ENCODE results near the gene FOXC2. TPM values are rescaled to one million over a fixed set of nuclear protein-coding genes. Genes with fewer than 3 reads are reported as not detected.

Gene FOXC2
- total RNA-seq, 2 experiments from 2014 or later, result not detected

DNA sequence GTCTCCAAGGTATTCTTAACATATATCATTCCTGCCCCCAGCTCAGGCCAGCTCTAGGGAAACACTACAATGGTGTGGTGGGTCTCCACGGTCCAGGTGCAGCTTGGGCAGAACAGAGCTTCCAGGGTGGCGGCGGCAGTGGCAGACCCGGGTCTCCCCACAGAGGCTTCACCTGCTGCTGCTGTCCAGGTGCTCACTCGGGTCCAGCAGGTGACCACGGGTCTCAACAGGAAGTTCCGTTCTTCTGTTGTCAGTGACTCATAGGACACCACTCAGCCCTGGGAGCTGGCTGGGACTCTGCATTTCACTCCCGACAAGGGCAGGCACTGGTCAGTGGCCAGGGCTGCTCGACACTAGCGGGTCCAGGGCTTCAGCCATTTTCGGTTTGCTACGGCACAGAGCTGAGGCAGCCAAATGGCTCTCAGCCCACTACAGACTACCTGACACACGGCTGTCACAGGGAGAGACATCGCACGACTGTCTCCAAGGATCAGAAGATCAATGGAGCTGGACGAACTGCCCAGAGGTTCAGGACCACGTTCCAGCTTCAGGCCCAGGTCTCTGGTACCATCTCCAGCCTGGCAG, 28.3 kb upstream of the FOXC2 start:
- intact Hi-C loops (cut with micrococcal nuclease), result no loop called here
- Mint-ChIP-seq H3K9me3 (no peaks in the 10 kb centered on the region), H3K27ac (no peak overlapping the region), H3K27me3 (no peaks in the 10 kb centered on the region), H3K36me3 (ENCODE audit: low read depth) (peaks cover 22% of the 10 kb centered on the region), H3K4me1 (ENCODE audit: low read depth) (no peaks in the 10 kb centered on the region), H3K4me3 (no peak overlapping the region)
- TF ChIP-seq, protein P1, sequence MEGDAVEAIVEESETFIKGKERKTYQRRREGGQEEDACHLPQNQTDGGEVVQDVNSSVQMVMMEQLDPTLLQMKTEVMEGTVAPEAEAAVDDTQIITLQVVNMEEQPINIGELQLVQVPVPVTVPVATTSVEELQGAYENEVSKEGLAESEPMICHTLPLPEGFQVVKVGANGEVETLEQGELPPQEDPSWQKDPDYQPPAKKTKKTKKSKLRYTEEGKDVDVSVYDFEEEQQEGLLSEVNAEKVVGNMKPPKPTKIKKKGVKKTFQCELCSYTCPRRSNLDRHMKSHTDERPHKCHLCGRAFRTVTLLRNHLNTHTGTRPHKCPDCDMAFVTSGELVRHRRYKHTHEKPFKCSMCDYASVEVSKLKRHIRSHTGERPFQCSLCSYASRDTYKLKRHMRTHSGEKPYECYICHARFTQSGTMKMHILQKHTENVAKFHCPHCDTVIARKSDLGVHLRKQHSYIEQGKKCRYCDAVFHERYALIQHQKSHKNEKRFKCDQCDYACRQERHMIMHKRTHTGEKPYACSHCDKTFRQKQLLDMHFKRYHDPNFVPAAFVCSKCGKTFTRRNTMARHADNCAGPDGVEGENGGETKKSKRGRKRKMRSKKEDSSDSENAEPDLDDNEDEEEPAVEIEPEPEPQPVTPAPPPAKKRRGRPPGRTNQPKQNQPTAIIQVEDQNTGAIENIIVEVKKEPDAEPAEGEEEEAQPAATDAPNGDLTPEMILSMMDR (IDR thresholded peaks at IDR 0.05), result no peak
- ATAC-seq (no peak), DNase-seq (no peak)
- ChIA-PET CTCF (no interaction called here), POLR2A (no interaction called here)

DNA sequence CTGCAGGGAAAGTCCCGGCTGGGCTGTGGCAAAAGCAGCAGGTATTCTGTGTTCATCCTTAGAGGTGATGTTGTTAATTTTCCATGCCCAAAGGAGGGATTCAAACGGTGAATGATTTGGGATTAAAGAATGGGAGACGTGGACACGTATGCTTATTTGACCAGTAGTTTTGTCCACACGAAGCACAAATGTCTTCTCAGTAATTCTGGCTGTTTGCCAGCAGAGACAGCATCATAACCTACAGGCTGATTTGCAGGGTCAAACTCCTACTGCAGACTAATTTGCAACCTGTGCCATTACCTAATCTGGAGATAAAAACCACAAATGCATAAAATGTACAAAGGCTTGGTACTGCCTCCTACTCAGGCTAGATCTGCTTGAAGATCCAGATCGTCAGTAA, 25.7 kb upstream of the FOXC2 start:
- CTCF ChIA-PET, result no interaction called here
- no peak for DNase-seq
- peaks cover 38% of the 10 kb centered on the region for H3K36me3 Mint-ChIP-seq (ENCODE audit: low read depth)
- H3K27me3 Mint-ChIP-seq, result no peaks in the 10 kb centered on the region
- no peak overlapping the region for H3K27ac Mint-ChIP-seq
- POLR2A ChIA-PET, result interaction anchor here (0.6 kb wide), 1 partner anchor 468 kb away, joined by 4 read pairs; no protein-coding TSS in a partner anchor
- intact Hi-C loops (cut with micrococcal nuclease), result no loop called here
- TF ChIP-seq, protein P1 (IDR thresholded peaks at IDR 0.05), result no peak
- no peak for ATAC-seq
- H3K9me3 Mint-ChIP-seq, result no peaks in the 10 kb centered on the region
- H3K4me1 Mint-ChIP-seq (ENCODE audit: low read depth), result no peaks in the 10 kb centered on the region
- no peak overlapping the region for H3K4me3 Mint-ChIP-seq

DNA sequence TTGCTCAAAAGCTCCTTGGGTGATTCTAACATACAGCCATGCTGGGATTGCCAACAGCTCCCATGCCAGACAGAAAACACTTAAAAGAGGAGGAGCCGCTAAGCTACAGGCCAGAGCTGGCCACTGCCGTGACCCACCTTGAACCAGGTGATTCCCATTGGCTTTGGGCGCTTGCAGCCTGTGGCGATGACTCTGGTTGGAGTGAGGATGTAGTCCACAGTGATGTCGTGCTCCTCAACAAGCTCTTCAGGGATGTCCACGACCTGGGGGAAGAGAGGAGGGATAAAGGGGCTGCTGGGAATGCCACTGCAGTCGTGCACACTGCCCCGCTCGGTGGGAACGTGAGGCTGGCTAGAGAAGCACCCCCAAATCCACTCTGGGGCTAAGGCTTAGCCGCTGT, 25.1 kb upstream of the FOXC2 start:
- no peak overlapping the region for H3K4me3 Mint-ChIP-seq
- peaks cover 38% of the 10 kb centered on the region for H3K36me3 Mint-ChIP-seq (ENCODE audit: low read depth)
- CTCF ChIA-PET, result interaction anchor here (1.4 kb wide), 1 partner anchor 23 kb away, joined by 4 read pairs; no protein-coding TSS in a partner anchor

DNA sequence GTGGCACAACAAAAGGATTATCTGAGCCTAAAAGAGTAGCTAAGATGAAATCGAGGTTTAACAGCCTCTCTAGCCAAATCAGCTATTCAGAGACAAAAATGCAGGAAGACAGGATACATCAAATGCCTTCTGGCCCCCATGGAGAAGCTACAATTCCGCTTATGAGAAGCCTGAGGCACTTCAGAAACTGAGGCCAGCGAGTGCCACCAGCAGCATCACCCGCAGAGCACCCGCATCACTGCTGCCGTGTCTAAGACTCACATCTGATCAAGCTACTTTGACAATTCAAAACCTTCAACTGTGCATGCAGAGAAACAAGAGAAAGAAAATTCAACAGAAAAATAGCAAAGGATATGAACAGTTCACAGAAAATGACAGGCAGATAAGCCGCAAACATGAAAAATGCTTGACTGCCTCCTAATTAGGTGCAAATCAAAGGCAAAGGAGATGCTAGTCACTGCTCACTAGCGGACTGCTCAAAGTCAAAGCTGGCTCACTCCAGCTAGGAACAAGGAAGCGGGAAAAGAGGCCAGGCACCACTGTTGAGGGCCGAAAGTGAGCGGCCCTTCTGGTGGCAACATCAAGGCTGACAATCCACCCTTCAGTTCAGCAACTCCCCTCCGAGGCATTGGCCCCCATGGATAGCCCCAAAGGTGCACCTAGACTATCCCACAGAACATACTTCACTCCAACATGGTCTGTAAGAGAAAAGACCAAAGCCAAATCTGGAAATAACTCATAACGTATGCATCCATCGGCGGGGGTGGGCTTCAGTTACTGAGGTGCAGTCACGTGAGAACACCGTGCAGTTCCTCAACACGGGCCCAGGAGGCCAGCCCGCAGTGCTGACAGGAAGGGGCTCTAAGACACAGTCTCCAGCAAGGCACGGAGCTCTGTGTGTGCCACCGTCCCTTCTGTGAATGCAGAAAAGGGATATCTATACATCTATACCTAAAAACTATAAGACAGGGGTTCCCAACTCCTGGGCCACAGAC, 23.6 kb upstream of the FOXC2 start:
- ATAC-seq (no peak), DNase-seq (no peak)
- ChIA-PET CTCF (interaction anchor here (1.4 kb wide), 1 partner anchor 21 kb away, joined by 4 read pairs; no protein-coding TSS in a partner anchor), POLR2A (no interaction called here)
- Mint-ChIP-seq H3K9me3 (no peaks in the 10 kb centered on the region), H3K4me3 (no peak overlapping the region), H3K27ac (no peak overlapping the region), H3K36me3 (ENCODE audit: low read depth) (peaks cover 39% of the 10 kb centered on the region), H3K4me1 (ENCODE audit: low read depth) (no peaks in the 10 kb centered on the region), H3K27me3 (no peaks in the 10 kb centered on the region)
- intact Hi-C loops (cut with micrococcal nuclease), result no loop called here
- TF ChIP-seq, protein P1 (IDR thresholded peaks at IDR 0.05), result no peak

More for the DNA sequence above, 25.1 kb upstream of the FOXC2 start:
- TF ChIP-seq, protein P1 (IDR thresholded peaks at IDR 0.05), result no peak
- Mint-ChIP-seq H3K27ac (no peak overlapping the region), H3K27me3 (no peaks in the 10 kb centered on the region), H3K9me3 (no peaks in the 10 kb centered on the region), H3K4me1 (ENCODE audit: low read depth) (no peaks in the 10 kb centered on the region)
- ATAC-seq, result no peak
- POLR2A ChIA-PET, result no interaction called here
- no peak for DNase-seq
- intact Hi-C loops (cut with micrococcal nuclease), result no loop called here

DNA sequence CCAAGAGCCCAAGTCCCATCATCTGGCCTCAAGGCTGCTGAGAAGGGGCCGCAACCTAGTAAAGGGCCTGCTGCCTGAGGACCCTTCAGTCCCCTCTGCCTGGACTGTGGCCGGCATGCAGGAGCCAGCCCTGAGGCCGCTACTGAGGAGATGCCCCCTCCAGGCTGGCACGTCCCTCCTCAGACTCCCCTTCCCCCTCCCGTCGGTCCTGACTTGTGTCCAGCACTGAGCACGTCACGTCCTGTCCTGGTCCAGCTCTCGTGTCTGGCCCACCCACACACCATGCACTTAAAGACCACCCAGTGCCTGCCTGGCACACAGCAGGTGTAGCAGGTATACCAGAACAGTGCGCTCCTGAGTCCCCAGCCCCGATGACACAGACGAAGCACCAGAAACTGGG, 21.1 kb upstream of the FOXC2 start:
- ChIA-PET CTCF (no interaction called here), POLR2A (no interaction called here)
- DNase-seq (no peak), ATAC-seq (no peak)
- H3K36me3 Mint-ChIP-seq (ENCODE audit: low read depth), result peaks cover 29% of the 10 kb centered on the region
- no peak overlapping the region for H3K27ac Mint-ChIP-seq
- intact Hi-C loops (cut with micrococcal nuclease), result no loop called here
- TF ChIP-seq, protein P1 (IDR thresholded peaks at IDR 0.05), result no peak
- no peaks in the 10 kb centered on the region for H3K27me3 Mint-ChIP-seq
- H3K4me1 Mint-ChIP-seq (ENCODE audit: low read depth), result no peaks in the 10 kb centered on the region
- H3K9me3 Mint-ChIP-seq, result no peaks in the 10 kb centered on the region
- H3K4me3 Mint-ChIP-seq, result no peak overlapping the region
